ENCODE measurements around the gene THSD8.

The THSD8 gene

DNA sequence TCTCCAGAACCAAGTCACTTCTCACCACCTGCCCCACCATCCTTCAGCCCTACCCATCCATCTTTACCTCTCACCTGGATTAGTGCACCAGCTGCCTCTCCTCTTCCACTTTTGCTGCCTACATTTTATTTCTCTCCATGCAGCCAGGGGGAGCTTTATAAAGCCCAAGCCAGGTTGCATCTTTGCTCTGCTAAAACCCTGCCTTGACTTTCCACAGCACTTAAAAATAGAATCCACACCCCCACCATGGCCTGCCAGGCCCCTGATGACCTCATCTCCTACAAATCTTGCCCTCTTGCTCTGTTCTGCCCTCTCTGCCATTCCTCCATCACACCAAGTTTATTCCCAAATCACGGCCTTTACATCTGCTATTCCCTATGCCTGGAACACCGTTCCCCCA lies 28.3 kb upstream of the THSD8 start:
- H3K4me3 ChIP-seq (ENCODE audit: low read depth, low read length) = no peak overlapping the region
- no peak for DNase-seq (ENCODE audit: low read depth)
- TF ChIP-seq, protein P1, sequence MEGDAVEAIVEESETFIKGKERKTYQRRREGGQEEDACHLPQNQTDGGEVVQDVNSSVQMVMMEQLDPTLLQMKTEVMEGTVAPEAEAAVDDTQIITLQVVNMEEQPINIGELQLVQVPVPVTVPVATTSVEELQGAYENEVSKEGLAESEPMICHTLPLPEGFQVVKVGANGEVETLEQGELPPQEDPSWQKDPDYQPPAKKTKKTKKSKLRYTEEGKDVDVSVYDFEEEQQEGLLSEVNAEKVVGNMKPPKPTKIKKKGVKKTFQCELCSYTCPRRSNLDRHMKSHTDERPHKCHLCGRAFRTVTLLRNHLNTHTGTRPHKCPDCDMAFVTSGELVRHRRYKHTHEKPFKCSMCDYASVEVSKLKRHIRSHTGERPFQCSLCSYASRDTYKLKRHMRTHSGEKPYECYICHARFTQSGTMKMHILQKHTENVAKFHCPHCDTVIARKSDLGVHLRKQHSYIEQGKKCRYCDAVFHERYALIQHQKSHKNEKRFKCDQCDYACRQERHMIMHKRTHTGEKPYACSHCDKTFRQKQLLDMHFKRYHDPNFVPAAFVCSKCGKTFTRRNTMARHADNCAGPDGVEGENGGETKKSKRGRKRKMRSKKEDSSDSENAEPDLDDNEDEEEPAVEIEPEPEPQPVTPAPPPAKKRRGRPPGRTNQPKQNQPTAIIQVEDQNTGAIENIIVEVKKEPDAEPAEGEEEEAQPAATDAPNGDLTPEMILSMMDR (IDR thresholded peaks at IDR 0.05; ENCODE audit: insufficient read depth, low read depth, low read length, missing control alignments) = peak; percentile 15

DNA sequence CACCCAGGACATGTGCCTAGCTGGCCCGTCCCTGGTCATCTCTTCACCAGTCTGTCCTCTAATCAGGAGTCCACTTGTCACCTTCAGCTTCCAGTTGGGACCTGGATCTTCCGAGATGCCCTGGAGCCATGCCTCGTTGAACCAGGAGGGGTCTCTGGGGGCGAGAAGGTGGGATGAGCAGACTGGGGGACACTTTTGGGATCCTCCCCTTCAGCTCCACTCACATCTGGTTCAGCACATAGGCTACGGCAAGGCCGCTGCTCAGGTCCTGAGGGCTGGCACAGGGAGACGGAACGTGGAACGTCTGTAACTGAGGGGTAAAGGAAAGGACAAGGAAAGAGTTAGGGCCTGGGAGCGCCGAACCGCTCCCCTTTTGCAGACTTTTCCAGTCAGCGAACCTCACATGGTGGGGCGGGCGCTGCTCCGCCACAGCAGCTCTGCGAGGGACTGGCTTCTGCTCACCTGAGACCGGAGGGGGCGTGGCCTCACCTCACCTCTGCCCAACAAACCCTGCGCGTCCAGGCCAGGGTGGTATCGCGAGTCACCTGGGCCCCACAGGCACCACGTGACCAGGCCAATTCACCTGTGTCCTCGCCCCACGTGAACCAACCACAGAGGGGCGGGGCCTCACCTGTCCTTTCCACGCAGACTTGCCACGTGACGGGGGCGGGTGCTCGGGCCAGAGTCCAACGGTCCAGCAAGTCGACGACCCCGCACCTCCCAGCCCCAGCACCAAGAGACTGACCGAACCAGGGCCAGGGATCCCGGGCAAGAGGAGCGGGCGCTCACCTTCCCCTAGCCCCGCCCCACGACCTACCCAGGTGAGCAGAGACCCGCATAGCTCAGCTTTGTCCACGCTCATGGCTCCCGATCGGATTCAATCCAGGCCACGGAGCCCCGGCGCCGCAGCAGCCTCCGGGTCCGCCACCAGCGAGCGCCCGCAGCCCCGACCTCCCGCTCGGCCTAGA lies 27.0 kb upstream of the THSD8 start, which contains the start of gene HOOK2:
Gene HOOK2, minus strand, starts transcription at position 965 of the 968 bp plus-strand sequence. Its CDS starts 103 bp downstream, at position 862.
- peak within 1 kb of the TSS; percentile 66 for H3K4me3 ChIP-seq (ENCODE audit: low read depth, low read length)
- DNase-seq (ENCODE audit: low read depth) = peak; percentile 33
- TF ChIP-seq, protein P1 (IDR thresholded peaks at IDR 0.05; ENCODE audit: insufficient read depth, low read depth, low read length, missing control alignments) = no peak

DNA sequence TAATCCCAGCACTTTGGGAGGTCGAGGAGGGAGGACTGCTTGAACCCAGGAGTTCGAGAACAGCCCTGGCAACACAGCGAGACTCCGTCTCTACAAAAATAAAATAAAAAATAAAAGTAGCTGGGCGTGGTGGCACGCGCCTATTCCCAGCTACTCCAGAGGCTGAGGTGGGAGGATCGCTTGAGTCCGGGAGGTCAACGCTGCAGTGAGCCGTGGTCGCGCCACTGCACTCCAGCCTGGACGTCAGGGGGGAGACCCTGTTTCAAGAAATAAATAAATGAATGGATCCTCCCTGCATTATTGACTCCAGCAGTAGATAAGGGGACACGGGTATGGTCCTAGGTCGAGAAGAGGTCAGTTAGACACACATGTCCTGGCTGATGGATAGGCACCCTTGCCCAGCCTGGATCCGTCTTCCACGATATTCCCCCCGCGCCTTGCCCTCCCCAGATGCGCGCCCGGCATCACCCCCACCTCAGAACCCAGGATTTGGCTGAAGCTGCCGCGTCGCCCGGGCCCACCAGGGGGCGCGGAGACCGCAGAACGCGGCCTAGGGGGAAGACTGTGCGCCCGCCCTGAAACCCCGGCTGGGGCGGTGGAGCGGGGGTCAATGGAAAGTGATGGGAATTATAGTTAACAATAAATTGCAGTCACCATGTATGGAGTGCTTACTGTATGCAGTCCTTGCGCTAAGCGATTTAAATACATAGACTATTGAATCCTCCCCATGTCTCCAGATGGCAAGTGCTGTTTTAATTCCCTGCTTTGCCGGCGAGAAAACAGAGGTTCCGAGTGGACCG lies 24.5 kb upstream of the THSD8 start:
- TF ChIP-seq, protein P1 (IDR thresholded peaks at IDR 0.05; ENCODE audit: insufficient read depth, low read depth, low read length, missing control alignments) = peak; percentile 97
- DNase-seq (ENCODE audit: low read depth) = peak; percentile 87
- H3K4me3 ChIP-seq (ENCODE audit: low read depth, low read length) = peak overlapping the region; percentile 92

DNA sequence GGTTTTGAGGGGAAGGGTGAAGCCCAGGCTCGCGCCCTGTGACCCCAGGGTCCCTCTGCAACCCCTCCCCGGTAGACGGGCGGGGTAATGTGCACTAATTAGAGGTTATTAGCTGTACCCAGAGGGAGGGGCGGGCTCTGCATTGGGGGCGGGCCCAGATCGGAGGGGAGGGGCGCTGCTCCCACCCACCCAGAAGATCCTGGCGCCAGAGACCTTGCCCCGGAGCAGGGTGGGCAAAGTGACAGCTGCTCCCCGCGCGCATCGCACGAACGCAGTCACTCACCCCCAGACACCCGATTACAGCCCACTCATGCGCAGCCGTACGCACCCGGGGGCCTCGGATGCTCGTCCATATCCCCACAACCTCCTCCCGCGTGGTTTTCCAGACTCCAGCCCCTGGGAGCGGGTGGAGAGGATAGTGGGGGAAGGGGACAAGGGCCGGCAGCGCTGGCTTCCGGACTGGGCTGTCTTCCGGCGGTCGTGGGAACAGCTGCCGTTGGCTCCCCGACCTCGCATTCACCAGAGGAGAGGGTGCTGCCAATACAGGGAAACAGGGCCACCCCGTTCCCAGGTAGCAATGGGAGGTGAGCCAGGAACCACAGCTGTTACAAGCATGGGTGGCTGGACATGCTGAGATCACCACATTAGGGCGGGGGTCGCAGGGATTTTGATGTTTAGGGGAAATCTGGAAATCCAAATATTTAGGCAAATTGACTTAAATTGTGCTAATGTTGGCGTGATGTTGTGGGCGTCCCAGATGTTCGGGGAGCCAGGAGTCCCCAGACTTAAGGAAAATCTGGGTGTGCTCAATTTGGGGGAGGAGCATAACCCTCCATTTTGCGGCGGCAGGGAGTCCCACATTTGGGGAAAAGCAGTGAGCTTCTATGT lies 23.6 kb upstream of the THSD8 start:
- peak overlapping the region; percentile 92 for H3K4me3 ChIP-seq (ENCODE audit: low read depth, low read length)
- DNase-seq (ENCODE audit: low read depth) = peak; percentile 81
- TF ChIP-seq, protein P1 (IDR thresholded peaks at IDR 0.05; ENCODE audit: insufficient read depth, low read depth, low read length, missing control alignments) = no peak

DNA sequence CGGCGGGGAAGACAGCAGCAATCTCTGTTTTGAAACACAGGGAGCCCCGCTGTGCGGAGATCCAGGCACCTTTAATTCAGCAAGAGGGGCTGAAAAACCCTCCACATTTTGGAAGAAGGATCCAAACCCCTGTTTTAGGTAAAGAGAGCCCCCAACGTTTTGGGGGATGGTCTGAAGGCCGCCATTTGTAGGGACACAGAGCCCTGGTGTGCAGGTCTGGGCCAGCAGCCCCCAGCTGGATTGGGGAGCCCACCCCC lies 23.0 kb upstream of the THSD8 start:
- TF ChIP-seq, protein P1 (IDR thresholded peaks at IDR 0.05; ENCODE audit: insufficient read depth, low read depth, low read length, missing control alignments) = no peak
- peak overlapping the region; percentile 92 for H3K4me3 ChIP-seq (ENCODE audit: low read depth, low read length)
- peak; percentile 37 for DNase-seq (ENCODE audit: low read depth)
